ENCODE data around the gene HSPA5.

GRCh38 chr9:125258832-125259534, 17.8 kb upstream of the HSPA5 start:
- TF ChIP-seq, protein P1, sequence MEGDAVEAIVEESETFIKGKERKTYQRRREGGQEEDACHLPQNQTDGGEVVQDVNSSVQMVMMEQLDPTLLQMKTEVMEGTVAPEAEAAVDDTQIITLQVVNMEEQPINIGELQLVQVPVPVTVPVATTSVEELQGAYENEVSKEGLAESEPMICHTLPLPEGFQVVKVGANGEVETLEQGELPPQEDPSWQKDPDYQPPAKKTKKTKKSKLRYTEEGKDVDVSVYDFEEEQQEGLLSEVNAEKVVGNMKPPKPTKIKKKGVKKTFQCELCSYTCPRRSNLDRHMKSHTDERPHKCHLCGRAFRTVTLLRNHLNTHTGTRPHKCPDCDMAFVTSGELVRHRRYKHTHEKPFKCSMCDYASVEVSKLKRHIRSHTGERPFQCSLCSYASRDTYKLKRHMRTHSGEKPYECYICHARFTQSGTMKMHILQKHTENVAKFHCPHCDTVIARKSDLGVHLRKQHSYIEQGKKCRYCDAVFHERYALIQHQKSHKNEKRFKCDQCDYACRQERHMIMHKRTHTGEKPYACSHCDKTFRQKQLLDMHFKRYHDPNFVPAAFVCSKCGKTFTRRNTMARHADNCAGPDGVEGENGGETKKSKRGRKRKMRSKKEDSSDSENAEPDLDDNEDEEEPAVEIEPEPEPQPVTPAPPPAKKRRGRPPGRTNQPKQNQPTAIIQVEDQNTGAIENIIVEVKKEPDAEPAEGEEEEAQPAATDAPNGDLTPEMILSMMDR (IDR thresholded peaks at IDR 0.05; ENCODE audit: borderline replicate concordance, extremely low read depth, low read length, poor library complexity, severe bottlenecking) = no peak
- no peak for TF ChIP-seq EZH2 (IDR thresholded peaks at IDR 0.05; ENCODE audit: borderline replicate concordance, low read depth, low read length, severe bottlenecking)
